ENCODE measurements around the gene CEMIP2. TPM values are rescaled to one million over a fixed set of nuclear protein-coding genes. Genes with fewer than 3 reads are reported as not detected.
A peak's percentile ranks its signal among the peaks of the same experiment; 100 is the strongest.

CEMIP2 gene
- total RNA-seq, 2 donors from 2014 or later: 15.6 to 87.7 TPM

DNA sequence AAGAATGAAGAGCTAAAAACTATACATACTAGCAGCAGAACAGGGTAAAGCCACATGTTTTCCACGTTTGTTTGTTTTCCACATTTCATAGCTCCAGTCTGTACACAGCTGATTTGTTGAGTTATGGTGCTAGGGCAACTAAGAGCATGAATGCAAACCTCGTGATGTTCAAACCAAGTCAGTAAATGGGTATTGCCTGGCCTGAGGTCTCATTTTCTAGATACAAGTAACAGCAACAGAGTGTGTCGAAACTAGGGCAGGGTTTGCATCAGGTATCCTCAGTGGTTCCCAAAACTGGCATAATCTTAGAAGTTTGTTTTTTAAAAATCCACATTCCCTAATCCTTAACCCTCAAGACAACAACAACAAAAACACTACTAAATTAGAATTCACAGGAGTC, 89.3 kb downstream of the CEMIP2 start:
- Histone ChIP-seq H3K9me3 (no peaks in the 10 kb centered on the region), H3K27me3 (no peaks in the 10 kb centered on the region), H3K4me1 (peaks cover 0 to 19% of the 10 kb centered on the region in 2 donors), H3K4me3 (no peak overlapping the region), H3K36me3 (no peaks in the 10 kb centered on the region), H3K27ac (peak overlapping the region in 1 of 2 donors; percentile 36)
- TF ChIP-seq, protein P1, sequence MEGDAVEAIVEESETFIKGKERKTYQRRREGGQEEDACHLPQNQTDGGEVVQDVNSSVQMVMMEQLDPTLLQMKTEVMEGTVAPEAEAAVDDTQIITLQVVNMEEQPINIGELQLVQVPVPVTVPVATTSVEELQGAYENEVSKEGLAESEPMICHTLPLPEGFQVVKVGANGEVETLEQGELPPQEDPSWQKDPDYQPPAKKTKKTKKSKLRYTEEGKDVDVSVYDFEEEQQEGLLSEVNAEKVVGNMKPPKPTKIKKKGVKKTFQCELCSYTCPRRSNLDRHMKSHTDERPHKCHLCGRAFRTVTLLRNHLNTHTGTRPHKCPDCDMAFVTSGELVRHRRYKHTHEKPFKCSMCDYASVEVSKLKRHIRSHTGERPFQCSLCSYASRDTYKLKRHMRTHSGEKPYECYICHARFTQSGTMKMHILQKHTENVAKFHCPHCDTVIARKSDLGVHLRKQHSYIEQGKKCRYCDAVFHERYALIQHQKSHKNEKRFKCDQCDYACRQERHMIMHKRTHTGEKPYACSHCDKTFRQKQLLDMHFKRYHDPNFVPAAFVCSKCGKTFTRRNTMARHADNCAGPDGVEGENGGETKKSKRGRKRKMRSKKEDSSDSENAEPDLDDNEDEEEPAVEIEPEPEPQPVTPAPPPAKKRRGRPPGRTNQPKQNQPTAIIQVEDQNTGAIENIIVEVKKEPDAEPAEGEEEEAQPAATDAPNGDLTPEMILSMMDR (IDR thresholded peaks at IDR 0.05): no peak
- DNase-seq (ENCODE audit: low spot score): no peak

DNA sequence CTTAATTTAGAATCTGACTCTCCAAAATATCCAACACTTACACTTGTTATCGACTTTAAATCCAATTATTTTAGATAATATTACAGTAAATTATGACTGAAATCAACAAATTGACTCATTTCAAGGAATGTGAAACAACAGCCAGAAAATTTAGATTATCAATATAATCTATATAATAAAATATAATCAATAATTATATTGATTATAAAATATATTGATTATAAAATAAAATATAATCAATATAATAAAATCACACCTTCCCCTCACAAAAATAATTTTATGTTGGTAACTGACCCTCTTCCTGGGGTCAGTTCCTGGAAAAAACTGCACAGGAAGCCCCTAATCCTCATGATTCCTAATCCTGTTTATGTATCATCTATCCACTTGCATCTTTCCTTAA, 91.1 kb downstream of the CEMIP2 start:
- no peak for DNase-seq (ENCODE audit: low spot score)
- TF ChIP-seq, protein P1 (IDR thresholded peaks at IDR 0.05): no peak
- Histone ChIP-seq H3K27me3 (no peaks in the 10 kb centered on the region), H3K9me3 (no peaks in the 10 kb centered on the region), H3K4me3 (no peak overlapping the region), H3K4me1 (peaks cover 0 to 18% of the 10 kb centered on the region in 2 donors), H3K36me3 (no peaks in the 10 kb centered on the region), H3K27ac (peak overlapping the region; percentile 19 to 50)

DNA sequence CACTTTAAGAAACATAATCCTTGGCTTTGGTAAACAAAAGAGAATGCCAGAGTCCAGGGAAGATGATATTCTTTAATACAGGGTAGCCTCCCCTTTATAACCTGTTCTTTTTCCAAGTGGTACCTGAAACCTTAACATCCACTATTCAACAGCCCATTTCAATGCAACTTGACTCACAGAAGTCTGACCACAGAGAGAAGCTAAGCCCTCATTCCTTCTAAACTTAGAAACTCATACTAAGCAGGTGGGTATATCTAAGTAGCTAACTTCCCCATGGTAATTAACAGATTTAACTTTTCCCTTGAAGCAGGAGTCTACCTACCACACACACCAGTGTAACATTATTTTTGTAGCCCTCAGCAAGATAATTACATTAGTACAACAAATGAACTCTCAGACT, 91.9 kb downstream of the CEMIP2 start:
- no peak for DNase-seq (ENCODE audit: low spot score)
- Histone ChIP-seq H3K4me1 (peaks cover 0 to 18% of the 10 kb centered on the region in 2 donors), H3K9me3 (no peaks in the 10 kb centered on the region), H3K36me3 (no peaks in the 10 kb centered on the region), H3K4me3 (no peak overlapping the region), H3K27ac (no peak overlapping the region), H3K27me3 (no peaks in the 10 kb centered on the region)
- TF ChIP-seq, protein P1 (IDR thresholded peaks at IDR 0.05): no peak

DNA sequence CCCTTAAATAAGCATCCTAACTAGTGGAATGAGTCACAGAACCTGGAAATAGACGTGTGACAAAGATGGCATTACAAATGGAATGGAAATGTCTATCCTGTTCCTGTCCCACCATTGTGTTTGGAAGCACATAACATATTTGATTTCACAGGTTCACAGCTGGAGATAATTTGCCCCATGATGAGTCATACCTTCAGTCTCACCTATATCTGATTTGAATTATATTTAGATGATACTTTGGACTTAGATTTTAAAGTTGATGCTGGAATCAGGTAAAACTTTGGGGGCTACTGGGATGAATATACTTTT, 92.5 kb downstream of the CEMIP2 start:
- DNase-seq (ENCODE audit: low spot score): no peak
- Histone ChIP-seq H3K4me1 (peaks cover 0 to 12% of the 10 kb centered on the region in 2 donors), H3K27me3 (no peaks in the 10 kb centered on the region), H3K9me3 (no peaks in the 10 kb centered on the region), H3K27ac (no peak overlapping the region), H3K4me3 (no peak overlapping the region), H3K36me3 (no peaks in the 10 kb centered on the region)
- TF ChIP-seq, protein P1 (IDR thresholded peaks at IDR 0.05): no peak

DNA sequence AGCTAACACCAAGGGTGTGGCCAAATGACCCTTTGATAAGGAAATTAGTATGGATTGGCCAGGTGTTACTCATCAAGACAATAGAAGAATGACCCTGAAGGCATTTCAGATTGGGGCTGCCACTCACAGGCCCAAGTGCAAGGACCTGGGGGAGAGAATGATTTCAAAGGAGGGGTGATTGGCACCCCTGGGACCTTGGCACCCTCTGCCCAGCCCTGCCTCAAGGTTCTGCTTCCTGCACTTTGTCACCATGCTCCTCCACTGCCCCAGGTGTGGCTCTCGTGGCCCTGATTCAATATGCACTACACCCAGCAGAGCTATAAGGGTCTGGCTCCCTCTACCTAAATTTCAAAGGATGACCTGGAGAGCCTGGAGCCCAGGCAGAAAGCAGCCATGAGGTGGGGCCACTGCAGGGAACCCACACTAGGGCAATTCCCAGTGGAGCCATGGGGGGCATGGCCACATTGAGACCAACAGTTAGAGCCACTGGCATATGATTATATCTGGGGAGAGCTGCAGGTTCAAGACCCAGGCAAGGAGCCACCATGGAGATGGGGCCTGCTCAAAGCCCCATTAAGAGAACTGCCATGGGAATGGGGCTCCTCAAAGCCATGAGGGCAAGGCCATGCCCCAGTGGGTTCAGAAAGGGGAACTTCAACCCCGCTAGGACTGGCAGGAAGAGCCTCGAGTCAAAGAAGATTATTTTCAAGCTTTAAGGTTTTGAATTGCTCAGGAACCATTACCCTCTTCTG, 93.0 kb downstream of the CEMIP2 start:
- no peak overlapping the region for H3K4me3 ChIP-seq
- DNase-seq (ENCODE audit: low spot score): no peak
- no peaks in the 10 kb centered on the region for H3K9me3 ChIP-seq
- TF ChIP-seq, protein P1 (IDR thresholded peaks at IDR 0.05): no peak
- H3K27ac ChIP-seq: no peak overlapping the region
- H3K36me3 ChIP-seq: no peaks in the 10 kb centered on the region
- H3K4me1 ChIP-seq: peaks cover 0 to 7% of the 10 kb centered on the region in 2 donors
- no peaks in the 10 kb centered on the region for H3K27me3 ChIP-seq

DNA sequence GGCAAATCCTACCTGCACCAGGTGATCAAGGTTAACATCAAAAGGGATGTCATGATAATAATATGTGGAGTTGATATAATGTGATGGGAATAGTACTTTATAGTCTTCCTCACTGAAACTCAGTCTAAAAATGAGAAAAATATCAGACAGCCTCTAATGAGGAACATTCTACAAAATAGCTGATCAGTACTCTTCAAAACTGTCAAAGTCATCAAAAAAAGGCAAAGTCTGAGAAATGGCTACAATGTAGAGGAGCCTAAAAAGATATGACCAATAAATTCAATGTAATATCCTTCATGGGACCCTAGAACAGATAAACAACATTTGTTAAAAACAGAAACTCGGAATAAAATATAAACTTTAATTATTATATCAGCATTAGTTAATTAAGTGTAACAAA, 95.7 kb downstream of the CEMIP2 start:
- no peaks in the 10 kb centered on the region for H3K36me3 ChIP-seq
- no peaks in the 10 kb centered on the region for H3K4me1 ChIP-seq
- H3K27ac ChIP-seq: no peak overlapping the region
- DNase-seq (ENCODE audit: low spot score): no peak
- H3K27me3 ChIP-seq: no peaks in the 10 kb centered on the region
- H3K4me3 ChIP-seq: no peak overlapping the region
- TF ChIP-seq, protein P1 (IDR thresholded peaks at IDR 0.05): no peak
- no peaks in the 10 kb centered on the region for H3K9me3 ChIP-seq
